ENCODE results near the gene DGKB. TPM values are rescaled to one million over a fixed set of nuclear protein-coding genes. Genes with fewer than 3 reads are reported as not detected.

DGKB gene
- total RNA-seq, 1 experiment from 2014 or later, result 0.48 TPM

- Histone ChIP-seq H3K27ac (no peak overlapping the region), H3K4me2 (no peak overlapping the region), H2AFZ (no peak overlapping the region), H3K4me1 (replicated peaks; ENCODE audit: insufficient read depth) (no peaks in the 10 kb centered on the region), H3K79me2 (ENCODE audit: low read depth) (no peaks in the 10 kb centered on the region), H3K9me2 (ENCODE audit: insufficient read depth) (no peaks in the 10 kb centered on the region), H3K9me3 (ENCODE audit: insufficient read depth, low read depth) (no peaks in the 10 kb centered on the region; the same call in 1 of the 2 replicates), H3K27me3 (ENCODE audit: insufficient read depth, low read depth) (no peaks in the 10 kb centered on the region), H3K36me3 (ENCODE audit: low read depth) (no peaks in the 10 kb centered on the region), H4K20me1 (ENCODE audit: insufficient read depth) (no peaks in the 10 kb centered on the region), H3F3A (ENCODE audit: insufficient read depth, low read depth) (no peaks in the 10 kb centered on the region), H3K4me3 (no peak overlapping the region)
- ChIA-PET POLR2A (ENCODE audit: unreplicated experiment) (no interaction called here), CTCF (no interaction called here)
- BruUV-seq (replicated peaks), result no TSS peak
- peak in 1 of 2 experiments; percentile 25 for DNase-seq
- intact Hi-C loops (cut with micrococcal nuclease; ENCODE audit: unreplicated experiment), result no loop called here
- TF ChIP-seq CTCF (conservative IDR thresholded peaks at IDR 0.05) (no peak), EZH2 (IDR thresholded peaks at IDR 0.05; ENCODE audit: low read depth) (no peak)
These were observed 394.9 kb downstream of the DGKB start for GRCh38 chr7:14507617-14508016.

GRCh38 chr7:14505906-14506305 is 396.6 kb downstream of the DGKB start:
- BruUV-seq (replicated peaks), result no TSS peak
- H4K20me1 ChIP-seq (ENCODE audit: insufficient read depth), result no peaks in the 10 kb centered on the region
- TF ChIP-seq CTCF (conservative IDR thresholded peaks at IDR 0.05) (no peak), EZH2 (IDR thresholded peaks at IDR 0.05; ENCODE audit: low read depth) (no peak)
- intact Hi-C loops (cut with micrococcal nuclease; ENCODE audit: unreplicated experiment), result no loop called here
- H3K36me3 ChIP-seq (ENCODE audit: low read depth), result no peaks in the 10 kb centered on the region
- H3K4me2 ChIP-seq, result no peak overlapping the region
- no peaks in the 10 kb centered on the region for H3K27me3 ChIP-seq (ENCODE audit: insufficient read depth, low read depth)
- H3K4me1 ChIP-seq (replicated peaks; ENCODE audit: insufficient read depth), result no peaks in the 10 kb centered on the region
- H3K27ac ChIP-seq, result no peak overlapping the region
- H3K9me2 ChIP-seq (ENCODE audit: insufficient read depth), result no peaks in the 10 kb centered on the region
- no peak for DNase-seq
- ChIA-PET CTCF (no interaction called here), POLR2A (ENCODE audit: unreplicated experiment) (no interaction called here)
- H2AFZ ChIP-seq, result no peak overlapping the region
- H3K79me2 ChIP-seq (ENCODE audit: low read depth), result no peaks in the 10 kb centered on the region
- no peak overlapping the region for H3K4me3 ChIP-seq
- H3F3A ChIP-seq (ENCODE audit: insufficient read depth, low read depth), result no peaks in the 10 kb centered on the region
- H3K9me3 ChIP-seq (ENCODE audit: insufficient read depth, low read depth), result no peaks in the 10 kb centered on the region; the same call in 1 of the 2 replicates

GRCh38 chr7:14504134-14504533 is 398.4 kb downstream of the DGKB start:
- no peaks in the 10 kb centered on the region for H3K27me3 ChIP-seq (ENCODE audit: insufficient read depth, low read depth)
- H3K4me3 ChIP-seq, result no peak overlapping the region
- no peaks in the 10 kb centered on the region for H3K9me3 ChIP-seq (ENCODE audit: insufficient read depth, low read depth)
- H3K36me3 ChIP-seq (ENCODE audit: low read depth), result no peaks in the 10 kb centered on the region
- no peak for TF ChIP-seq EZH2 (IDR thresholded peaks at IDR 0.05; ENCODE audit: low read depth)
- no peak for TF ChIP-seq CTCF (conservative IDR thresholded peaks at IDR 0.05)
- no peak overlapping the region for H3K27ac ChIP-seq
- no peak overlapping the region for H2AFZ ChIP-seq
- no peak overlapping the region for H3K4me2 ChIP-seq
- intact Hi-C loops (cut with micrococcal nuclease; ENCODE audit: unreplicated experiment), result no loop called here
- H3K79me2 ChIP-seq (ENCODE audit: low read depth), result no peaks in the 10 kb centered on the region
- 0 out of 2 replicates have a peak, but pooled peaks cover 4% of the 10 kb centered on the region for H3K9me2 ChIP-seq (ENCODE audit: insufficient read depth)
- H3K4me1 ChIP-seq (replicated peaks; ENCODE audit: insufficient read depth), result no peaks in the 10 kb centered on the region
- CTCF ChIA-PET, result no interaction called here
- POLR2A ChIA-PET (ENCODE audit: unreplicated experiment), result no interaction called here
- no peaks in the 10 kb centered on the region for H4K20me1 ChIP-seq (ENCODE audit: insufficient read depth)
- no peak for DNase-seq
- H3F3A ChIP-seq (ENCODE audit: insufficient read depth, low read depth), result no peaks in the 10 kb centered on the region
- BruUV-seq (replicated peaks), result no TSS peak

All from PC-9 (cell line).